NCI-H2171 treated with DMSO at 0.1 percent for 48 hours (cell line): ENCODE results near the gene SRGAP2B.
"Not testable (repeated sequence)": the region's sequence is repeated elsewhere in the genome, so short reads cannot be mapped to it uniquely, and the experiment has no call there.

Experiments
- DNase-seq: peaks from one replicate; lab custom pipeline; 2025; lab: John Stamatoyannopoulos, UW

SRGAP2B gene

GRCh38 chr1:144998134-144998980 is 96.8 kb downstream of the SRGAP2B start:
- not testable (repeated sequence) for DNase-seq

GRCh38 chr1:144995833-144996410 is 99.2 kb downstream of the SRGAP2B start:
- not testable (repeated sequence) for DNase-seq

DNA sequence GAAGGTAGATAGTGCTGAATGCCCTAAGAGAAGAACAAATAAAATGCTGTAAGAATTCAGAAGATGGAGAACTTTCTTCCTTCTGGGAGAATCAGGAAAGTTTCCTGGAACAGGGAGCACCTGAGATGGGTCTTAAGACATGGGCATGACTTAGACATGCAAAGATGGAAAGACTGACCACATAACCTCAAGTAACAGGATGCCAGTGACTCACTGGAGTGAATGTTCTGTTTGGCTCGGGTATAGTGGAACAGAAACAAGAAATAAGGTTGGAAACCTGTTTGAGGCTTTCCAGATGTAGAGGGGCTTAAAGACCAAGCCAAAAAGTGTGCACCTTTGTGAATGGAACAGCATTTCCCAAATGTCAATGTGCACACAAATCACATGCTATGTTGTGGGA is 102.2 kb downstream of the SRGAP2B start:
- not testable (repeated sequence) for DNase-seq

DNA sequence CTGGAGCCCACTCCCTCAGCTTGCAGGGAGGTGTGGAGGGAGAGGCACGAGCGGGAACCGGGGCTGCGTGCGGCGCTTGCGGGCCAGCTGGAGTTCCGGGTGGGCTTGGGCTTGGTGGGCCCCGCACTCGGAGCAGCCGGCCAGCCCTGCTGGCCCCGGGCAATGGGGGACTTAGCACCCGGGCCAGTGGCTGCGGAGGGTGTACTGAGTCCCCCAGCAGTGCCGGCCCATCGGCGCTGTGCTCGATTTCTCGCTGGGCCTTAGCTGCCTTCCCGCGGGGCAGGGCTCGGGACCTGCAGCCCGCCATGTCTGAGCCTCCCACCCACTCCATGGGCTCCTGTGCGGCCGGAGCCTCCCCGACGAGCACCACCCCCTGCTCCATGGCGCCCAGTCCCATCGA is 104.5 kb downstream of the SRGAP2B start:
- not testable (repeated sequence) for DNase-seq

DNA sequence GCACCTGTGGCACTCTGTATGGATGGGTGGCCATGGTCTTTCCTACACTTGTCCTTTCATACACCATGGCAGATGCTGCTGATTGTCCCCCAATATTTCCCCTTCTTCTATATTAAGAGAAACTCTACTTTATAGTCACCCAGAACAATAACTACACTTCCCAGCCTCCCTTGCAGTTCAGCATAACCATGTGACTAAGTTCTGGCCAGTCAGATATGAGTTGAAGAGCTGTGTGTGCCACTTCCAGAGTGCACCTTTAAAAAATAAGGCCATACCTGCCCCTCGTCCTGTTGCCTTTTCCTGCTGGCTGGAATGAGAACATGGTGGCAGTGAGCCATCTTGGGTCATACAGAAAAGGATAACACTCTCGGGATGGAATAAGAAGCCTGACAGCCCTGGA is 108.0 kb downstream of the SRGAP2B start:
- not testable (repeated sequence) for DNase-seq

DNA sequence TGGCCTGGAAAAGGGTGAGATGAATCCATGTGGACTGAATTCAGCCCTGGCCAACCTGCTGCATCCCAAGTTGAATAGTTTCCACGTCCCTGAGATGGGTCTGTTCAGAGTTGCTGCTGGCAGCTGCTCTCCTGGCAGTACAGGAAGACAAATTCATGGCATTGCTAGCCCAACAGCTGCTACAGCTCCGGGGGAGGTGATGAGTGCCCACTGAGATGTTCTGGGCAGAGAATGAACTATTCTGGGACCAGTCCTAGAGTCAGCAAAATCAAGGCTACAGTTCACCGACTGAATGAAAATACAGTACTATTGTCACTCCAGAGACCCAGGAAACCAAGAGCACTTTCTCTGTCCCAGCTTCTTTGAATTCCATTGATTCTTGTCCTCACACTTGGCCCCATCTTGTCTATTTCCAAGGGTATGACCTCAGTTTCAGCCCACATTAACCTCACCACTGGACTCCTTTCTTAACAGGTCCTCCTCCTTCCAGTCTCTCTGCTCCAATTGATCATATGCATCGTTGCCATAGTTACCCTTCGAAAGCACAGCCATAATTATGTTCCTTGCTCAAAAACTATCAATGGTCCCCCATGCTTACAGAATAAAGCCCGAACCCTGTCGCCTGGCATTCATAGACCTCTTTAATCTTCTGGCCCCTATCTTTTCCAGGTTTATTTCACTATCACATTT is 108.8 kb downstream of the SRGAP2B start:
- DNase-seq = not testable (repeated sequence)

- DNase-seq = not testable (repeated sequence)
These were observed 109.5 kb downstream of the SRGAP2B start for GRCh38 chr1:144985550-144986170.

GRCh38 chr1:144982802-144983525 is 112.2 kb downstream of the SRGAP2B start:
- not testable (repeated sequence) for DNase-seq

DNA sequence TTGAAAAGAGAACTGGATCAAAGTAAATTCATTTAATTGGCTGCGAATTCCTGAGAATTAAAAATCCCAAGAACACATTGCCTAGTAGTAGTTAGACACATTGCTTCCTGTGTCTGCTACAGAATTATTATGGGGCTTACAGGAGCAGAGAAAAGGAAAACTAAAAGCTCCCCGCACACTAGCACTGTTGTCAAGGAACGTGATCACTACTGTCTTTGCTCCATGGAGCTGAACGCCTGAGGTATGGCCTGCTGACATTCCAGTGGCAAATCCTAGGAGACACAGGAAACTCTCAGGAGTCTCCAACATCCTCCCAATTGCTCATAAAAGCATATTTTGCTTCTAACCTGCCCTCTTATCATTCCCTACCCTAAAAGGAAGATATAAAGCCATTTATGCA is 114.0 kb downstream of the SRGAP2B start:
- not testable (repeated sequence) for DNase-seq

DNA sequence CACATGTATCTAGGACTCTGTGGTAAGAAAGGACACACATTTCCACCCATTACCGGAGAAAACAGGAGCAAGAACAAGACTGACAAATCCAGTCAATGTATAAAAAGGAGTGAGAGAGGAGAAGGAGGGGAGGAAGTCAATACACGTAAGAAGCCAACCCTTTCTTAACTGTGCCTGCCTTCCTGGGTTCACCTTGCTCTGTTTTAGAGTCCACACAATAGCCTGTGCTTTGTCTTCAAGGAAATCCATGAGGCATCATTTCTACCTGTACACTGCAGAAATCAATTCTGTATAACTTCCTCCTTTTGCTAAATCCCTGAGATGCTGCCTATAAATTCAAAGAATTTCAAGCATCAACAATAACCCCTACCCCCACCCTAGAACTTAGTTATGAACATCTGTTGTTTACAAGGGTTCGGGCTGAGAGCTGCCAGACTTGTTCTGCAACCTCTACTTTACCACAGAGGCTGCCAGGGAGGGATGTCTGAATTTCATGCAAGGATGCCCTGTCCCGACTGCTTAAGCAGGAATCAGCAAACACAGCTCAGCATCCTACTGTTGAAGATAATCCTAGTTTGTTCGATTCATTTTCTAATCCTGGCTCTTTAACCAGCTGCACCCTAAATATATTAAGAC is 115.0 kb downstream of the SRGAP2B start:
- not testable (repeated sequence) for DNase-seq

GRCh38 chr1:144977856-144978255 is 117.3 kb downstream of the SRGAP2B start:
- not testable (repeated sequence) for DNase-seq

DNA sequence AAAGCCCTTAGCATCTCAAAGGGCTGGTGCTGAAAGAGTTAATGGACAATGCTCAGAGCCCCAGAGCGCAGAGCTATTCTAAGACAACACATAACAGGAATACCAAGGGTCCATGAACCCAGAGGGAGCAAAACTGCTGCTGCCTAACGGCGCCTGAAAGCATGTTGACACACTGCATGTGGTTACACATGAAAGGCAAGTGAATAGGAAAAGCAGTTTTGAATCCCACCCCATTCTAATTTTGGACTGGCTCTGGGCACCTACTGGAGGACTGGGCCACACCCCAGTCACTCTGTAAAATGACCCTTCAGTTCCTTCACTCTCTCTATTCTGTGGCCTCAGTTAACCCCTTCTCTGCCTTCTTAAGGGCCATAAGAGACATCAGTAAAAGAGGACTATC is 123.2 kb downstream of the SRGAP2B start:
- not testable (repeated sequence) for DNase-seq

DNA sequence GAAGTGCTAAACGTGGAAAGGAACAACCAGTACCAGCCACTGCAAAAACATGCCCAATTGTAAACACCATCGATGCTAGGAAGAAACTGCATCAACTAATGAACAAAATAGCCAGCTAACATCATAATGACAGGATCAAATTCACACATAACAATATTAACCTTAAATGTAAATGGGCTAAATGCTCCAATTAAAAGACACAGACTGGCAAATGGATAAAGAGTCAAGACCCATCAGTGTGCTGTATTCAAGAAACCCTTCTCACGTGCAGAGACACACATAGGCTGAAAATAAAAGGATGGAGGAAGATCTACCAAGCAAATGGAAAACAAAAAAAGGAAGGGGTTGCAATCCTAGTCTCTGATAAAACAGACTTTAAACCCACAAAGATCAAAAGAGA is 128.6 kb downstream of the SRGAP2B start:
- DNase-seq = not testable (repeated sequence)

- DNase-seq = not testable (repeated sequence)
These were observed 130.4 kb downstream of the SRGAP2B start for GRCh38 chr1:144964765-144965164.

- DNase-seq = not testable (repeated sequence)
These were observed 130.9 kb downstream of the SRGAP2B start for GRCh38 chr1:144964186-144964585.

DNA sequence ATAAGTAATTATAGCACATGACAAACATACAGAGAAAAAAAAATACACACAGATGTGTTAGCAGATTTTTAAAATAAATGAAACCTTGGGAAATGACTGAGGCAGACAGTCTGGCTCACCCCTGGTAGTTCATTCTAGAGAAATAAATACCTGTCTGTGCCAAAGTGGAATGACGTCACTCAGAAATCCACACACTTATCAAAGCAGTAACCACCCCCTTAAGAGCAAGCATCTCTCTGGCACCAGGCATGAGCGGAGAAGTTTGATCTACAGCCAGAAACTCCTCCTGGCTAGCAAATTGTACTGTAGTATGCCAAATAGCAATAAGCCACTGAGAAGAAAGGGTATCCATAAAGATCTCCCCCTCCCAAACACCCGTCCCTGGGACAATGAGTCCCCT is 131.6 kb downstream of the SRGAP2B start:
- not testable (repeated sequence) for DNase-seq

DNA sequence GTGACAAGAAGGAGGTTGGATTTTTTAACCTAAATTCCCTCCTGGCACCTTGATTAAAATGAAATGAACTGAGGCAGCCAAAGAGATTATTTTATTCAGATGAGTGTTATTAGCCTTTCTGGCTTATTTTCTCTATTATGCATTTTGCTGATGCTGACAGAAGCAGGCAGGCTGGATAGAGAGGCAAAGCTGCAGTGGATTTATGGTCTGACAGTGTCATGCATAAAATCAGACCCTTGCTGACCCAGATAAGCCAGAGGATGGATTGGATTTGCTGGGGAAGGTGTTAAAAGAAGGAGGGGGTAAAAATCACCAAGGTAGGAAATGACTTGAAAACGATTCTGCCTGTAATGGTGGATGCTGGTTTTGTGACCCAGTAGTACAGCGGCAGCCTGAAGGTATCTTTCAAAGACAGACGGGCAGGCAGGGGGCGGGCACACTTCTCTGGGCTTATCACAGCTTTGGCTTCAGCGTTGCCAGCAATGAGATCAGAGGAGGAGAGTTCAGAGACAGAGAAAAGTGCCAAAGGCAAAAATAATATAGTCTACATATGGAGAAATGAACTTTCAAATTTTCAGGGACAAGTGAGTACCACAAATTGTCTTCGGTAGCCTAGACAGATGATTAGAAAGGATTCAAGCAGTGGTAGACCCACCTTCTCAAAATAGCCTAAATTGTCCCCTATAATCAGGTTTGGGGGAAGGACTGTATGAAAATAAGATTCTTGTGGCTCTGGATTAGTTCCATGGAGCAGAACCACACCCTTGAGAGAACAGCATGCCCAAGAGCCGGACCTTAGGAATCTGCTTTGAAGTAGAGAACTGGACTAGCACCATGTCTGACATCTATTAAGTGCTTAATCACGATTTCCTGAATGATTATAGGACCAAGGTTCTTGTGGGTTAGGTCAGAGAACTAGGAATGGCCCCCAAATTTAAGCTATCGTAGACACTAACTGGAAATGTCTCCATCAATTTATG is 133.2 kb downstream of the SRGAP2B start:
- DNase-seq = not testable (repeated sequence)

- DNase-seq = not testable (repeated sequence)
These were observed 134.1 kb downstream of the SRGAP2B start for GRCh38 chr1:144960929-144961488.

- DNase-seq = not testable (repeated sequence)
These were observed 146.7 kb downstream of the SRGAP2B start for GRCh38 chr1:144948390-144948789.
